Stimulated activated CD8-positive, alpha-beta memory T cell treated with anti-CD3 and anti-CD28 coated beads, Interleukin-15, amount 100 ng/mL, for 1 hour (primary cell): ENCODE data around the gene PPP1CC.
A peak's percentile ranks its signal among the peaks of the same experiment; 100 is the strongest.
"Not testable (repeated sequence)": the region's sequence is repeated elsewhere in the genome, so short reads cannot be mapped to it uniquely, and the experiment has no call there.

Source experiments
- DNase-seq: peaks from one replicate; pipeline ENCODE4 v3.0.0-alpha.2; 2020; ENCODE audit warnings: low read depth

The PPP1CC gene

GRCh38 chr12:110725267-110725666, 17.4 kb downstream of the PPP1CC start:
- DNase-seq, result no peak

- not testable (repeated sequence) for DNase-seq
Measured at GRCh38 chr12:110722892-110723291, 19.8 kb downstream of the PPP1CC start.

- DNase-seq, result no peak
Measured at GRCh38 chr12:110721570-110721969, 21.1 kb downstream of the PPP1CC start.

GRCh38 chr12:110720516-110720915, 22.2 kb downstream of the PPP1CC start:
- no peak for DNase-seq

GRCh38 chr12:110718222-110718908, 24.3 kb downstream of the PPP1CC start:
- DNase-seq, result no peak

GRCh38 chr12:110717037-110717436, 25.7 kb downstream of the PPP1CC start:
- DNase-seq, result no peak

- no peak for DNase-seq
Measured at GRCh38 chr12:110708917-110709316, 33.8 kb downstream of the PPP1CC start.

- no peak for DNase-seq
Measured at GRCh38 chr12:110705309-110705708, 37.4 kb downstream of the PPP1CC start.

- no peak for DNase-seq
Measured at GRCh38 chr12:110704750-110705149, 37.9 kb downstream of the PPP1CC start.

GRCh38 chr12:110704231-110704630, 38.5 kb downstream of the PPP1CC start:
- no peak for DNase-seq

- no peak for DNase-seq
Measured at GRCh38 chr12:110702081-110702480, 40.6 kb downstream of the PPP1CC start.

- no peak for DNase-seq
Measured at GRCh38 chr12:110699591-110700445, 42.9 kb downstream of the PPP1CC start.

GRCh38 chr12:110698171-110698902, 44.4 kb downstream of the PPP1CC start:
- peak; percentile 37 for DNase-seq

GRCh38 chr12:110697236-110697635, 45.5 kb downstream of the PPP1CC start:
- no peak for DNase-seq

GRCh38 chr12:110696283-110696682, 46.4 kb downstream of the PPP1CC start:
- DNase-seq, result no peak

GRCh38 chr12:110694330-110694901, 48.3 kb downstream of the PPP1CC start:
- DNase-seq, result no peak

- DNase-seq, result no peak
Measured at GRCh38 chr12:110693731-110694130, 49.0 kb downstream of the PPP1CC start.

- no peak for DNase-seq
Measured at GRCh38 chr12:110690127-110690430, 52.6 kb downstream of the PPP1CC start.

GRCh38 chr12:110689281-110690126, 53.2 kb downstream of the PPP1CC start:
- peak; percentile 12 for DNase-seq

- peak; percentile 11 for DNase-seq
Measured at GRCh38 chr12:110688446-110689280, 54.0 kb downstream of the PPP1CC start, which contains the start of gene HVCN1. TSS of gene HVCN1 (minus strand) at chr12:110689115. CDS start at chr12:110683245, 5,870 bp downstream.
